Calu3 (cell line): ENCODE results near the gene JOSD2. TPM values are rescaled to one million over a fixed set of nuclear protein-coding genes. Genes with fewer than 3 reads are reported as not detected.
A peak's percentile ranks its signal among the peaks of the same experiment; 100 is the strongest.

Experiments used
- BruUV-seq: library from RNA; stranded (reverse); fragments of 400-500 nt; replicated peaks from 2 replicates; lab custom pipeline; 2021; lab: Mats Ljungman, UMichigan
- CTCF ChIA-PET: fragments of 300-600 bp; sonication (Branson Sonifier 250); formaldehyde crosslinking; loops from one replicate; lab custom pipeline; 2022; ENCODE audit warnings: antibody characterized with exemption; lab: Charles Lee
- DNase-seq: peaks from one replicate; pipeline ENCODE4 v3.0.0; 2022
- H3K27ac Mint-ChIP-seq: one replicate; pipeline ENCODE4 v1.8.0; 2022; ENCODE audit warnings: mixed read lengths; ENCODE audit not compliant: unreplicated experiment
- H3K27me3 Mint-ChIP-seq: one replicate; pipeline ENCODE4 v1.8.0; 2022; ENCODE audit warnings: mixed read lengths; ENCODE audit not compliant: unreplicated experiment
- H3K36me3 Mint-ChIP-seq: one replicate; pipeline ENCODE4 v1.8.0; 2022; ENCODE audit warnings: mild to moderate bottlenecking, moderate library complexity, mixed read lengths; ENCODE audit not compliant: insufficient read depth, unreplicated experiment
- H3K4me1 Mint-ChIP-seq: one replicate; pipeline ENCODE4 v1.8.0; 2022; ENCODE audit warnings: mild to moderate bottlenecking, low read depth, mixed read lengths; ENCODE audit not compliant: unreplicated experiment
- H3K4me3 Mint-ChIP-seq: one replicate; pipeline ENCODE4 v1.8.0; 2022; ENCODE audit warnings: mild to moderate bottlenecking, low read depth, moderate library complexity, mixed read lengths; ENCODE audit not compliant: unreplicated experiment
- H3K9me3 Mint-ChIP-seq: one replicate; pipeline ENCODE4 v1.8.0; 2022; ENCODE audit warnings: low read depth, mixed read lengths; ENCODE audit not compliant: unreplicated experiment
- CTCF ChIP-seq: fragments of 200-600 bp; IDR thresholded peaks from one replicate; pipeline ENCODE4 v1.8.0; 2022; ENCODE audit warnings: antibody characterized with exemption; ENCODE audit not compliant: unreplicated experiment
- intact Hi-C: fragments of 100-400 bp; cut with micrococcal nuclease; formaldehyde crosslinking; loops from one replicate; pipeline ENCODE4 v1.10.0; 2022; ENCODE audit not compliant: unreplicated experiment
- total RNA-seq: library from RNA; stranded (reverse); gene quantifications from 2 replicates; pipeline ENCODE4 v1.2.3, GENCODE V29; 2022

JOSD2 gene
- total RNA-seq, 1 experiment from 2014 or later = 38.6 TPM

GRCh38 chr19:50465000-50465399 is 46.0 kb downstream of the JOSD2 start:
- TF ChIP-seq CTCF = no peak
- DNase-seq = no peak
- peaks cover 7% of the 10 kb centered on the region for H3K4me1 Mint-ChIP-seq
- H3K36me3 Mint-ChIP-seq = peaks cover 3% of the 10 kb centered on the region
- intact Hi-C loops = no loop called here
- CTCF ChIA-PET = no interaction called here
- no peak overlapping the region for H3K27ac Mint-ChIP-seq
- peaks cover 54% of the 10 kb centered on the region for H3K27me3 Mint-ChIP-seq
- H3K9me3 Mint-ChIP-seq = peaks cover 2% of the 10 kb centered on the region
- no TSS peak for BruUV-seq
- no peak overlapping the region for H3K4me3 Mint-ChIP-seq

- H3K4me1 Mint-ChIP-seq = peaks cover 7% of the 10 kb centered on the region
- no peak for TF ChIP-seq CTCF
- H3K36me3 Mint-ChIP-seq = peaks cover 3% of the 10 kb centered on the region
- no peak overlapping the region for H3K27ac Mint-ChIP-seq
- intact Hi-C loops = no loop called here
- CTCF ChIA-PET = interaction anchor here (0.7 kb wide), 1 partner anchor 21 kb away, joined by 3 read pairs; no protein-coding TSS in a partner anchor
- H3K4me3 Mint-ChIP-seq = no peak overlapping the region
- H3K27me3 Mint-ChIP-seq = peaks cover 57% of the 10 kb centered on the region
- BruUV-seq = no TSS peak
- H3K9me3 Mint-ChIP-seq = peaks cover 2% of the 10 kb centered on the region
- no peak for DNase-seq
Measured at GRCh38 chr19:50464348-50464747, 46.6 kb downstream of the JOSD2 start.

GRCh38 chr19:50462970-50463369 is 48.0 kb downstream of the JOSD2 start:
- no peak for DNase-seq
- Mint-ChIP-seq H3K4me1 (peaks cover 7% of the 10 kb centered on the region), H3K36me3 (peaks cover 3% of the 10 kb centered on the region), H3K27me3 (peaks cover 47% of the 10 kb centered on the region), H3K9me3 (peaks cover 2% of the 10 kb centered on the region), H3K27ac (no peak overlapping the region), H3K4me3 (no peak overlapping the region)
- BruUV-seq = no TSS peak
- CTCF ChIA-PET = interaction anchor here (1.0 kb wide), 1 partner anchor 94 kb away, joined by 5 read pairs; no protein-coding TSS in a partner anchor
- no peak for TF ChIP-seq CTCF
- intact Hi-C loops = no loop called here

- intact Hi-C loops = loop anchor here (2.0 kb wide), 1 partner anchor 92 kb away; no protein-coding TSS in a partner anchor
- peaks cover 7% of the 10 kb centered on the region for H3K4me1 Mint-ChIP-seq
- peak; percentile 75 for DNase-seq
- TF ChIP-seq CTCF = peak; percentile 89
- H3K27me3 Mint-ChIP-seq = peaks cover 51% of the 10 kb centered on the region
- CTCF ChIA-PET = interaction anchor here (1.3 to 1.5 kb wide), 2 partner anchors 92 to 104 kb away, joined by 7 to 9 read pairs; no protein-coding TSS in a partner anchor
- peaks cover 3% of the 10 kb centered on the region for H3K36me3 Mint-ChIP-seq
- peaks cover 2% of the 10 kb centered on the region for H3K9me3 Mint-ChIP-seq
- no peak overlapping the region for H3K27ac Mint-ChIP-seq
- no TSS peak for BruUV-seq
- no peak overlapping the region for H3K4me3 Mint-ChIP-seq
Measured at GRCh38 chr19:50461066-50461875, 49.7 kb downstream of the JOSD2 start.
